ENCODE data around the gene CKS1B. TPM values are rescaled to one million over a fixed set of nuclear protein-coding genes. Genes with fewer than 3 reads are reported as not detected.

The CKS1B gene
- total and polyA plus RNA-seq, 4 donors = 32.4 to 57.9 (median 44.4) TPM

DNA sequence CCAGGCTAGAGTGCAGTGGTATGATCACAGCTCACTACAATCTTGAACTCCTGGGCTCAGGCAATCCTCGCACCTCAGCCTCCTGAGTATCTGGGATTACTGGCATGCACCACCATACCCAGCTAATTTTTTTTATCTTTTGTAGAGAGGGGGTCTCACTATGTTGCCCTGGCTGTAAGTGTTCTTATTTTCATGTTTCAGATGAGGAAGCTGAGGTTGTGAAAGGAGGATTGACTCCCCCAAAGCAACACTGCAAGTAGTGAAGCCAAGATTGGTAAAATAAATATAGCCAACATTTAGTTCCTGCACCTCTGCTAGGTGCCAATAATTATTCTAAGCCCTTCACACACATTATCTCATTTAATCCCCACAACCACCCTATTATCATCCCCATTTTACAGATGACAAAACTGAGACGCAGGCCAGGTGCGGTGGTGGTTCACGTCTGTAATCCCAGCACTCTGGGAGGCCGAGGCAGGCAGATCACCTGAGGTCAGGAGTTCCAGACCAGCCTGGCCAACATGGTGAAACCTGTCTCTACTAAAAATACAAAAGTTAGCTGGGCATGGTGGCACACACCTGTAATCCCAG is 40.0 kb upstream of the CKS1B start:
- WGBS = 98% methylated on average over 5 of the region's 5 CpGs
- Histone ChIP-seq H3K27ac (ENCODE audit: low read depth in 1 of 2, low read length in 2 of 2) (no peak overlapping the region), H3K4me1 (ENCODE audit: control insufficient read depth in 4 of 4, insufficient read depth in 4 of 4, low read length in 3 of 4) (peaks cover 2 to 29% (median 28%) of the 10 kb centered on the region in 4 donors), H3K36me3 (ENCODE audit: control insufficient read depth in 4 of 4, insufficient read depth in 3 of 4, low read depth in 1 of 4, low read length in 3 of 4) (peaks cover 0 to 7% (median 3%) of the 10 kb centered on the region in 4 donors), H3K9ac (ENCODE audit: low read depth in 1 of 2, low read length in 2 of 2) (no peak overlapping the region), H3K4me3 (ENCODE audit: low read depth in 1 of 3, low read length in 3 of 3) (no peak overlapping the region), H3K27me3 (ENCODE audit: control insufficient read depth in 4 of 4, insufficient read depth in 4 of 4, low read length in 3 of 4) (no peaks in the 10 kb centered on the region), H3K9me3 (ENCODE audit: control insufficient read depth in 4 of 4, low read length in 3 of 4) (no peaks in the 10 kb centered on the region)
- TF ChIP-seq JUND (IDR thresholded peaks at IDR 0.05) (no peak), FOXA2 (IDR thresholded peaks at IDR 0.05) (no peak), HNF4A (conservative IDR thresholded peaks at IDR 0.05) (no peak), NR2F2 (IDR thresholded peaks at IDR 0.05) (no peak), RAD21 (IDR thresholded peaks at IDR 0.05) (no peak), SP1 (IDR thresholded peaks at IDR 0.05) (no peak), TAF1 (conservative IDR thresholded peaks at IDR 0.05) (no peak), FOXA1 (IDR thresholded peaks at IDR 0.05) (no peak), RXRA (IDR thresholded peaks at IDR 0.05) (no peak), HNF4G (IDR thresholded peaks at IDR 0.05) (no peak), YY1 (IDR thresholded peaks at IDR 0.05) (no peak), EGR1 (IDR thresholded peaks at IDR 0.05; ENCODE audit: low read depth in 2 of 2) (no peak)
- TF ChIP-seq, protein P1, sequence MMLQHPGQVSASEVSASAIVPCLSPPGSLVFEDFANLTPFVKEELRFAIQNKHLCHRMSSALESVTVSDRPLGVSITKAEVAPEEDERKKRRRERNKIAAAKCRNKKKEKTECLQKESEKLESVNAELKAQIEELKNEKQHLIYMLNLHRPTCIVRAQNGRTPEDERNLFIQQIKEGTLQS (IDR thresholded peaks at IDR 0.05) = no peak
- TF ChIP-seq, protein P2, sequence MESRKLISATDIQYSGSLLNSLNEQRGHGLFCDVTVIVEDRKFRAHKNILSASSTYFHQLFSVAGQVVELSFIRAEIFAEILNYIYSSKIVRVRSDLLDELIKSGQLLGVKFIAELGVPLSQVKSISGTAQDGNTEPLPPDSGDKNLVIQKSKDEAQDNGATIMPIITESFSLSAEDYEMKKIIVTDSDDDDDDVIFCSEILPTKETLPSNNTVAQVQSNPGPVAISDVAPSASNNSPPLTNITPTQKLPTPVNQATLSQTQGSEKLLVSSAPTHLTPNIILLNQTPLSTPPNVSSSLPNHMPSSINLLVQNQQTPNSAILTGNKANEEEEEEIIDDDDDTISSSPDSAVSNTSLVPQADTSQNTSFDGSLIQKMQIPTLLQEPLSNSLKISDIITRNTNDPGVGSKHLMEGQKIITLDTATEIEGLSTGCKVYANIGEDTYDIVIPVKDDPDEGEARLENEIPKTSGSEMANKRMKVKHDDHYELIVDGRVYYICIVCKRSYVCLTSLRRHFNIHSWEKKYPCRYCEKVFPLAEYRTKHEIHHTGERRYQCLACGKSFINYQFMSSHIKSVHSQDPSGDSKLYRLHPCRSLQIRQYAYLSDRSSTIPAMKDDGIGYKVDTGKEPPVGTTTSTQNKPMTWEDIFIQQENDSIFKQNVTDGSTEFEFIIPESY (IDR thresholded peaks at IDR 0.05) = no peak
- TF ChIP-seq, protein P3, sequence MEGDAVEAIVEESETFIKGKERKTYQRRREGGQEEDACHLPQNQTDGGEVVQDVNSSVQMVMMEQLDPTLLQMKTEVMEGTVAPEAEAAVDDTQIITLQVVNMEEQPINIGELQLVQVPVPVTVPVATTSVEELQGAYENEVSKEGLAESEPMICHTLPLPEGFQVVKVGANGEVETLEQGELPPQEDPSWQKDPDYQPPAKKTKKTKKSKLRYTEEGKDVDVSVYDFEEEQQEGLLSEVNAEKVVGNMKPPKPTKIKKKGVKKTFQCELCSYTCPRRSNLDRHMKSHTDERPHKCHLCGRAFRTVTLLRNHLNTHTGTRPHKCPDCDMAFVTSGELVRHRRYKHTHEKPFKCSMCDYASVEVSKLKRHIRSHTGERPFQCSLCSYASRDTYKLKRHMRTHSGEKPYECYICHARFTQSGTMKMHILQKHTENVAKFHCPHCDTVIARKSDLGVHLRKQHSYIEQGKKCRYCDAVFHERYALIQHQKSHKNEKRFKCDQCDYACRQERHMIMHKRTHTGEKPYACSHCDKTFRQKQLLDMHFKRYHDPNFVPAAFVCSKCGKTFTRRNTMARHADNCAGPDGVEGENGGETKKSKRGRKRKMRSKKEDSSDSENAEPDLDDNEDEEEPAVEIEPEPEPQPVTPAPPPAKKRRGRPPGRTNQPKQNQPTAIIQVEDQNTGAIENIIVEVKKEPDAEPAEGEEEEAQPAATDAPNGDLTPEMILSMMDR (IDR thresholded peaks at IDR 0.05; ENCODE audit: low read depth, low read length, missing input control) = no peak
- TF ChIP-seq, protein P4, sequence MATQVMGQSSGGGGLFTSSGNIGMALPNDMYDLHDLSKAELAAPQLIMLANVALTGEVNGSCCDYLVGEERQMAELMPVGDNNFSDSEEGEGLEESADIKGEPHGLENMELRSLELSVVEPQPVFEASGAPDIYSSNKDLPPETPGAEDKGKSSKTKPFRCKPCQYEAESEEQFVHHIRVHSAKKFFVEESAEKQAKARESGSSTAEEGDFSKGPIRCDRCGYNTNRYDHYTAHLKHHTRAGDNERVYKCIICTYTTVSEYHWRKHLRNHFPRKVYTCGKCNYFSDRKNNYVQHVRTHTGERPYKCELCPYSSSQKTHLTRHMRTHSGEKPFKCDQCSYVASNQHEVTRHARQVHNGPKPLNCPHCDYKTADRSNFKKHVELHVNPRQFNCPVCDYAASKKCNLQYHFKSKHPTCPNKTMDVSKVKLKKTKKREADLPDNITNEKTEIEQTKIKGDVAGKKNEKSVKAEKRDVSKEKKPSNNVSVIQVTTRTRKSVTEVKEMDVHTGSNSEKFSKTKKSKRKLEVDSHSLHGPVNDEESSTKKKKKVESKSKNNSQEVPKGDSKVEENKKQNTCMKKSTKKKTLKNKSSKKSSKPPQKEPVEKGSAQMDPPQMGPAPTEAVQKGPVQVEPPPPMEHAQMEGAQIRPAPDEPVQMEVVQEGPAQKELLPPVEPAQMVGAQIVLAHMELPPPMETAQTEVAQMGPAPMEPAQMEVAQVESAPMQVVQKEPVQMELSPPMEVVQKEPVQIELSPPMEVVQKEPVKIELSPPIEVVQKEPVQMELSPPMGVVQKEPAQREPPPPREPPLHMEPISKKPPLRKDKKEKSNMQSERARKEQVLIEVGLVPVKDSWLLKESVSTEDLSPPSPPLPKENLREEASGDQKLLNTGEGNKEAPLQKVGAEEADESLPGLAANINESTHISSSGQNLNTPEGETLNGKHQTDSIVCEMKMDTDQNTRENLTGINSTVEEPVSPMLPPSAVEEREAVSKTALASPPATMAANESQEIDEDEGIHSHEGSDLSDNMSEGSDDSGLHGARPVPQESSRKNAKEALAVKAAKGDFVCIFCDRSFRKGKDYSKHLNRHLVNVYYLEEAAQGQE (IDR thresholded peaks at IDR 0.05) = no peak
- TF ChIP-seq, protein P5, sequence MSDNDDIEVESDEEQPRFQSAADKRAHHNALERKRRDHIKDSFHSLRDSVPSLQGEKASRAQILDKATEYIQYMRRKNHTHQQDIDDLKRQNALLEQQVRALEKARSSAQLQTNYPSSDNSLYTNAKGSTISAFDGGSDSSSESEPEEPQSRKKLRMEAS (IDR thresholded peaks at IDR 0.05) = no peak
- no peak for DNase-seq (ENCODE audit: low spot score)
